T-helper 17 cell (primary cell): ENCODE measurements around the gene TMEM233. TPM values are rescaled to one million over a fixed set of nuclear protein-coding genes. Genes with fewer than 3 reads are reported as not detected.

Experiments
- ATAC-seq: fragments of 150-1000 bp; cut with Tn5 transposase; 2 replicates; pipeline ENCODE4 v1.10.0; 2021; ENCODE audit warnings: mild to moderate bottlenecking, moderate library complexity
- DNase-seq, 3 donors: peaks; one replicate each; pipeline versions ENCODE4 v3.0.0 to v3.0.0-alpha.2; 2020 to 2021
- H3K9me3 ChIP-seq: one replicate; pipeline ENCODE4 v1.7.0; 2013; ENCODE audit warnings: low read length, mild to moderate bottlenecking; ENCODE audit not compliant: control insufficient read depth, poor library complexity, severe bottlenecking
- H3K27ac Mint-ChIP-seq: one replicate; pipeline ENCODE4 v1.8.0; 2022; ENCODE audit warnings: mild to moderate bottlenecking, moderate library complexity, mixed read lengths
- H3K27me3 Mint-ChIP-seq: one replicate; pipeline ENCODE4 v1.8.0; 2022; ENCODE audit warnings: mixed read lengths
- H3K36me3 Mint-ChIP-seq: one replicate; pipeline ENCODE4 v1.8.0; 2022; ENCODE audit warnings: low read depth, mixed read lengths
- H3K4me1 Mint-ChIP-seq: one replicate; pipeline ENCODE4 v1.8.0; 2022; ENCODE audit warnings: mild to moderate bottlenecking, mixed read lengths
- H3K4me3 Mint-ChIP-seq: one replicate; pipeline ENCODE4 v1.8.0; 2022; ENCODE audit warnings: mild to moderate bottlenecking, moderate library complexity, mixed read lengths
- total RNA-seq, 4 donors: library from RNA in 2 of 4; stranded (reverse) in 2 of 4; gene quantifications; one replicate each; pipeline ENCODE4 v1.2.3 and lab custom pipeline; 2022 to 2026

The TMEM233 gene
- total RNA-seq, 2 donors from 2014 or later: not detected

- H3K4me3 Mint-ChIP-seq: peak overlapping the region; percentile 89
- H3K27me3 Mint-ChIP-seq: no peaks in the 10 kb centered on the region
- no peak for DNase-seq
- H3K9me3 ChIP-seq: no peaks in the 10 kb centered on the region
- ATAC-seq: peak; percentile 3
- H3K4me1 Mint-ChIP-seq: peaks cover 42% of the 10 kb centered on the region
- H3K36me3 Mint-ChIP-seq: peaks cover 4% of the 10 kb centered on the region
- peak overlapping the region; percentile 91 for H3K27ac Mint-ChIP-seq
Observed at GRCh38 chr12:119668324-119668841, 74.8 kb downstream of the TMEM233 start.

GRCh38 chr12:119669744-119670472, 76.3 kb downstream of the TMEM233 start:
- no peak for ATAC-seq
- H3K36me3 Mint-ChIP-seq: peaks cover 4% of the 10 kb centered on the region
- DNase-seq: no peak

DNA sequence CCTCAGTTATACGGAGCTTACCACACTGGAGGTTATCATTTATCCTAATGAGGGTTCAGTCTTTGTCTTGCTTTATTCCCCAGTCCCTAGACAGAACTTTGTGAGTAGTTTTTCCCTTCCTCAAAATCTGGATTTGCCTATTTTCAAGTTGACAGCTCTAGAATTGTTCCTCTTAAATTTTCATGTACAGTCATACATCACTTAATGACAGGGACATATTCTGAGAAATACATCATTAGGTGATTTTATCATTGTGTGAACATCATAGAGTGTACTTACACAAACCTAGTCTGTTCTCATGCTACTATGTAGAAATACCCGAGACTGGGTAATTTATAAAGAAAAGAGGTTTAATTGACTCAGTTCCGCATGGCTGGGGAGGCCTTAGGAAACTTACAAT, 77.5 kb downstream of the TMEM233 start:
- Mint-ChIP-seq H3K27ac (peak overlapping the region; percentile 77), H3K36me3 (peaks cover 5% of the 10 kb centered on the region), H3K4me1 (peaks cover 51% of the 10 kb centered on the region), H3K27me3 (no peaks in the 10 kb centered on the region), H3K4me3 (no peak overlapping the region)
- DNase-seq (no peak), ATAC-seq (no peak)
- H3K9me3 ChIP-seq: no peaks in the 10 kb centered on the region

More at GRCh38 chr12:119669744-119670472, 76.3 kb downstream of the TMEM233 start:
- H3K27me3 Mint-ChIP-seq: no peaks in the 10 kb centered on the region
- H3K4me1 Mint-ChIP-seq: peaks cover 52% of the 10 kb centered on the region
- H3K27ac Mint-ChIP-seq: peak overlapping the region; percentile 77
- no peaks in the 10 kb centered on the region for H3K9me3 ChIP-seq
- H3K4me3 Mint-ChIP-seq: peak overlapping the region; percentile 78

- Mint-ChIP-seq H3K4me1 (peaks cover 46% of the 10 kb centered on the region), H3K36me3 (peaks cover 8% of the 10 kb centered on the region), H3K27ac (peak overlapping the region; percentile 63)
Observed at GRCh38 chr12:119672194-119672593, 78.6 kb downstream of the TMEM233 start.

DNA sequence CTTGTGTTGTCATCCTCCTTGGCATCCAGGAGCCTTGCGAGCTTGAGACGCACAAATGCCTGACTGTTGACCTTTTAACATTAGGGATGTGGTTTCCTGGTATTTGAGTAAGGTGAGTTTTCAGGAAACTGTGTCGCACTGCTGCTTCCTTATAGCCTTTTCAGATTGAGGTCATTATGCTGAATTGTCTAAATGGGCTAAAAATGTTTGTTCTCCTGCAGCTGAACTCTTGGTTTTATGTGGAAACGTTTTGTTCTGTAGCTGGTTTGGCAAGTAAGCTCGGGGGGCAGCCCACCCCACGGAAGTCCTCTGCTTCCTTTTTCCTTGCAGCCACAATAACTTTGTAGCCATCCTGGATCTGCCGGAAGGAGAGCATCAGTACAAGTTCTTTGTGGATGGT, 80.1 kb downstream of the TMEM233 start:
- H3K4me3 Mint-ChIP-seq: no peak overlapping the region
- no peaks in the 10 kb centered on the region for H3K9me3 ChIP-seq
- ATAC-seq (peak; percentile 66), DNase-seq (no peak)
- no peaks in the 10 kb centered on the region for H3K27me3 Mint-ChIP-seq
- H3K4me1 Mint-ChIP-seq: peaks cover 44% of the 10 kb centered on the region
- H3K27ac Mint-ChIP-seq: peak overlapping the region; percentile 89
- peaks cover 8% of the 10 kb centered on the region for H3K36me3 Mint-ChIP-seq

More at GRCh38 chr12:119672194-119672593, 78.6 kb downstream of the TMEM233 start:
- Mint-ChIP-seq H3K4me3 (no peak overlapping the region), H3K27me3 (no peaks in the 10 kb centered on the region)
- ATAC-seq (no peak), DNase-seq (no peak)
- H3K9me3 ChIP-seq: no peaks in the 10 kb centered on the region

DNA sequence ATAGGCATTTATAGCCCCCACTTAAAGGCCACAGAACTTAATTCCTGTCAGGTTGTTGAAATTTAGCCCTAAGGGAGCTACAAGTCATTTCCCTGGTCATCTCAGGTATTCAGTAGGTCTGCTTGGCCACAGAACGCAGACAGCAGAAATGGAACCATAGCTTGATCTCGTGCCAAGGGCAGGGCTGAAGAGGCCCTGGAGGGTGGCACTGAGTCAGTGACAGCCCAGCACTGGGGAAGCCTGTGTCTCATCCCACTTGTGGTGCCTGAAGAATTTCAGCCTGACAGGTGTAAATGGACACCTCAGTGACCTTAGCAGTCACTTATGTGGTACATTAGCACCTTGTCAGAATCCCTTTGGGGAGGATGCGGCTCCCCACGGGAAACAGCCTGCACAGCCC, 81.0 kb downstream of the TMEM233 start:
- H3K4me3 Mint-ChIP-seq: no peak overlapping the region
- peak overlapping the region; percentile 89 for H3K27ac Mint-ChIP-seq
- peaks cover 42% of the 10 kb centered on the region for H3K4me1 Mint-ChIP-seq
- no peak for ATAC-seq
- no peaks in the 10 kb centered on the region for H3K27me3 Mint-ChIP-seq
- no peaks in the 10 kb centered on the region for H3K9me3 ChIP-seq
- no peak for DNase-seq
- H3K36me3 Mint-ChIP-seq: peaks cover 11% of the 10 kb centered on the region

GRCh38 chr12:119676022-119676421, 82.4 kb downstream of the TMEM233 start:
- DNase-seq (no peak), ATAC-seq (no peak)
- Mint-ChIP-seq H3K27ac (peak overlapping the region; percentile 75), H3K4me3 (no peak overlapping the region), H3K4me1 (peaks cover 32% of the 10 kb centered on the region), H3K27me3 (no peaks in the 10 kb centered on the region), H3K36me3 (peaks cover 15% of the 10 kb centered on the region)
- H3K9me3 ChIP-seq: no peaks in the 10 kb centered on the region

DNA sequence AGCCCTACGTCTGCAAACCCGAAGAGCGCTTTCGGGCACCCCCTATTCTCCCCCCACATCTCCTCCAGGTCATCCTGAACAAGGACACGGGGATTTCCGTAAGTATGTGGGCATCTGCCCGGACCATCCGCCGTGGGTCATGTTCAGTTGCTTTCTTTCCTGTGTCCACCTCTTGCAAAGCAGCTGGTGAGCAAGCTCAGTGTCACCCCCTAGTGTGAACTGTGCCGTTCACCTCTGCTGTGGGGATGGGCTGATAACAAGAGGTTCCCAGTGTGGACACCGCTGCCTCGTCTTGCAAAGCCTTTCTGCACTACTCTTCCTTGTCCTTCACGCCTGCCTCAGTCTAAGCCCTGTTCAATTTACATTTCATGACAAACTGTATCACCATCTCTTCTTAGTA, 83.0 kb downstream of the TMEM233 start:
- H3K36me3 Mint-ChIP-seq: peaks cover 12% of the 10 kb centered on the region

GRCh38 chr12:119678459-119678858, 84.9 kb downstream of the TMEM233 start:
- no peaks in the 10 kb centered on the region for H3K27me3 Mint-ChIP-seq
- no peak for ATAC-seq
- H3K4me3 Mint-ChIP-seq: no peak overlapping the region
- H3K27ac Mint-ChIP-seq: no peak overlapping the region
- peaks cover 12% of the 10 kb centered on the region for H3K36me3 Mint-ChIP-seq
- H3K4me1 Mint-ChIP-seq: peaks cover 18% of the 10 kb centered on the region
- H3K9me3 ChIP-seq: no peaks in the 10 kb centered on the region
- no peak for DNase-seq

More for the DNA sequence above, 83.0 kb downstream of the TMEM233 start:
- ATAC-seq (no peak), DNase-seq (no peak)
- no peaks in the 10 kb centered on the region for H3K9me3 ChIP-seq
- peaks cover 26% of the 10 kb centered on the region for H3K4me1 Mint-ChIP-seq
- H3K4me3 Mint-ChIP-seq: no peak overlapping the region
- H3K27ac Mint-ChIP-seq: peak overlapping the region; percentile 75
- H3K27me3 Mint-ChIP-seq: no peaks in the 10 kb centered on the region

DNA sequence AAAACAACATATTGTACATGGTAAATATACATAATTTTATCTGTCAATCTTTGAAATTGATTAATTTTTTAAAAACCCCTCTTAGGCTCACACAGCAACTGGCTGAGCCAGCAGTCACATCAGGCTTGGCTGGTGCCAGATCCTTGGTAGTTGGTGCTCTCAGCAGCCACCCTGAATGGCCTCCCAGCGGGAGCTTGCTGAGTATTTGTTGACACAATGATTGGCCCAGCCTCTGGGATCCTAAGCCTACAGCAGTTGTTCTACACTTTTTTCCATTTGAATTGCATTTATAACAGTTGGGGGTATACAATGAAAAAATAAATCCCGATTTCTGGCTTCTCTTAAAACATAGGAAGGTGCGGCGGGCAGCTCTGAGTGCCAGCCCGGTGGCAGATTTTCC, 85.5 kb downstream of the TMEM233 start:
- peaks cover 12% of the 10 kb centered on the region for H3K4me1 Mint-ChIP-seq
- H3K9me3 ChIP-seq: no peaks in the 10 kb centered on the region
- H3K36me3 Mint-ChIP-seq: peaks cover 12% of the 10 kb centered on the region
- no peak for ATAC-seq
- DNase-seq: no peak
- H3K4me3 Mint-ChIP-seq: no peak overlapping the region
- no peaks in the 10 kb centered on the region for H3K27me3 Mint-ChIP-seq
- H3K27ac Mint-ChIP-seq: no peak overlapping the region

GRCh38 chr12:119679490-119679889, 85.9 kb downstream of the TMEM233 start:
- DNase-seq: no peak
- peaks cover 10% of the 10 kb centered on the region for H3K4me1 Mint-ChIP-seq
- peaks cover 12% of the 10 kb centered on the region for H3K36me3 Mint-ChIP-seq
- H3K9me3 ChIP-seq: no peaks in the 10 kb centered on the region
- H3K27ac Mint-ChIP-seq: no peak overlapping the region
- no peak overlapping the region for H3K4me3 Mint-ChIP-seq
- H3K27me3 Mint-ChIP-seq: no peaks in the 10 kb centered on the region
- no peak for ATAC-seq

DNA sequence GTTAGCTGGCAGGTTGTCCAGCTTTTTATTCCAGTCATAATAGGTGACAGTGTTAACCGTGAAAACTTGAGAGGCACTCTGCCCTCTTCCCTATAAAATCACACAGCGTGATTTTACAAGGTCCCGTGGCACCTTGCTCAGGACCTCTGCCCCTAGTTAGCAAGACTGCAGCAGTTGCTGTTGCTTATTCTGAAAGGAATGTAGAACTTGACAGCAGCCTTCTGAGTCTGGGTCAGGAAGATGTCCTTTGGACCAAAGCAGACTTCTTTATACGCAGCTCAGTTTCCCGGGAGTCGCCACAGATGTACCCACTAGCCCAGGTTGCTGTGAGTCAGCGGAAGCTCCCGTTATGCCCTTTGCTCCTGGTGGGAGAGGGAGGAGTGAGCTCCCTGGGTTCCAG, 87.5 kb downstream of the TMEM233 start:
- Mint-ChIP-seq H3K4me3 (no peak overlapping the region), H3K36me3 (peaks cover 10% of the 10 kb centered on the region), H3K27me3 (no peaks in the 10 kb centered on the region), H3K4me1 (peaks cover 10% of the 10 kb centered on the region), H3K27ac (no peak overlapping the region)
- ATAC-seq: no peak
- H3K9me3 ChIP-seq: no peaks in the 10 kb centered on the region
- no peak for DNase-seq

DNA sequence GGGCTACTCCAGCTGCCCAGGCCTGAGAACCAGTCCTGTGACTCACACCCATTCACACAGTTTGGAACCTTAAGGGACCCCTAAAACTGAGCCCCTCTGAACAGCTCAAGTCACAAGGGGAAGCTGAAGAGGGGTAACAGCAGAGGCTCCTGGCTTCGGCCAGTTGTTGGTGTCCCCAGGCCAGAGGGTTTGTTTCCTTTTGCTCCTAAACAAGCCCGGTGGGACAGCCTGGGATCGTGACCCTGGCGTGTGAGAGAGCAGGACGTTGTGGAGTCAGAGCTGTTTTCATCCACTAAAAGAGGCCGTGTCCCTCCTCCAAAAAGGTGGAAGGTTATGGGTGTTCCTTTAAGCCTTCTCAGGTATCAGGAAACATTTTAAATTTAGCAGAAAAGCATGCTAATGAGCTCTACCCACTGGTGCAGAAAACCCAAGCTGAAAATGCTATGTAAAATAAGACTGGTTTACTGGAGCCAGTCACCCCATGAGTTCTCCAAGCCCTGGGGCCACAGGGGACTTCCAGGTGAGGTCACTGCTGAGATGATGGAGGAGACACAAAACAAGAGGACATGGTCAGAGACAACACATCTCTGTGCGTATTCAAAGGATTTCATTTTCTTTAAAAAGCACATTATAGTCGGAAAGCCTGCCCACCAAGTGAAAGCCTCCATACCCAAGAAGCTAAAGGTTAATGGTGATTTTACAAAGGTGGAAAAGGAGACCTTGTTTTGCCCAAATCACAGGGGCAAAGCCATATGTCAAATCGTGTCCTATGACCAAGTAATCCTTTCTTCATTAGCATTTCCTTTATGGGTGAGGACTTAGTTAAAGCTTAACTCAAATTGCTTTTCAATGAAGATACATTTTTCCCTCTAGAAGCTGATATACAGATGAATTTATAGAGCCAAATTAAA, 88.4 kb downstream of the TMEM233 start:
- ATAC-seq (peak; percentile 41), DNase-seq (no peak)
- Mint-ChIP-seq H3K27me3 (no peaks in the 10 kb centered on the region), H3K27ac (peak overlapping the region; percentile 72), H3K36me3 (peaks cover 7% of the 10 kb centered on the region), H3K4me1 (peaks cover 7% of the 10 kb centered on the region), H3K4me3 (no peak overlapping the region)
- H3K9me3 ChIP-seq: no peaks in the 10 kb centered on the region
